Stimulated activated CD8-positive, alpha-beta memory T cell treated with anti-CD3 and anti-CD28 coated beads, Interleukin-15, amount 100 ng/mL, for 48 hours (primary cell): ENCODE results near the gene CCDC191.

Experiments
- DNase-seq, 2 donors: peaks; one replicate each; pipeline ENCODE4 v3.0.0-alpha.2; 2020; ENCODE audit warnings: low read depth in 2 of 2

CCDC191 gene

GRCh38 chr3:113954091-113954685 lies 102.1 kb downstream of the CCDC191 start:
- DNase-seq = no peak

- no peak for DNase-seq
Measured at GRCh38 chr3:113953677-113954076, 102.6 kb downstream of the CCDC191 start.

GRCh38 chr3:113952921-113953320 lies 103.4 kb downstream of the CCDC191 start:
- DNase-seq = no peak

- DNase-seq = peak; percentile 15 to 22
Measured at GRCh38 chr3:113948015-113948917, 108.1 kb downstream of the CCDC191 start.

GRCh38 chr3:113947372-113948014 lies 108.8 kb downstream of the CCDC191 start, which contains the start of gene ZDHHC23:
Gene ZDHHC23 (plus strand): TSS chr3:113948013. CDS start chr3:113948803, 790 bp downstream.
- DNase-seq = peak; percentile 45 to 49

GRCh38 chr3:113946831-113947230 lies 109.5 kb downstream of the CCDC191 start:
- DNase-seq = no peak

GRCh38 chr3:113927556-113927955 lies 128.8 kb downstream of the CCDC191 start:
- no peak for DNase-seq

GRCh38 chr3:113914646-113915045 lies 141.7 kb downstream of the CCDC191 start:
- DNase-seq = no peak
